GM23338 (cell line): ENCODE results near the gene SYT15. TPM values are rescaled to one million over a fixed set of nuclear protein-coding genes. Genes with fewer than 3 reads are reported as not detected.
A peak's percentile ranks its signal among the peaks of the same experiment; 100 is the strongest.

ENCODE experiments used
- ATAC-seq: fragments of 200-7000 bp; cut with Tn5 transposase; 3 replicates; pipeline ENCODE4 v1.9.1; 2020
- DNase-seq: peaks from one replicate; pipeline ENCODE4 v3.0.0-alpha.2; 2015; ENCODE audit warnings: low spot score
- H2AFZ ChIP-seq: fragments of 200-600 bp; sonication (generic); 2 replicates; pipeline ENCODE4 v1.8.0; 2016; ENCODE audit warnings: antibody characterized with exemption, mild to moderate bottlenecking, moderate library complexity
- H3F3A ChIP-seq: fragments of 200-600 bp; sonication (generic); replicated peaks from 2 replicates; pipeline ENCODE4 v1.8.0; 2017; ENCODE audit warnings: antibody characterized with exemption, mixed run types, low read depth
- H3K27ac ChIP-seq: fragments of 200-600 bp; sonication (generic); 2 replicates; pipeline ENCODE4 v1.6.1; 2016; ENCODE audit warnings: low read depth
- H3K27me3 ChIP-seq: fragments of 200-600 bp; sonication (generic); 2 replicates; pipeline ENCODE4 v1.8.0; 2016; ENCODE audit warnings: mild to moderate bottlenecking, mixed run types, moderate library complexity; ENCODE audit not compliant: insufficient read depth
- H3K36me3 ChIP-seq: fragments of 200-600 bp; sonication (generic); 2 replicates; pipeline ENCODE4 v1.8.0; 2016; ENCODE audit warnings: mild to moderate bottlenecking; ENCODE audit not compliant: insufficient read depth
- H3K4me1 ChIP-seq: fragments of 200-600 bp; sonication (generic); 2 replicates; pipeline ENCODE4 v1.8.0; 2016; ENCODE audit warnings: mild to moderate bottlenecking, moderate library complexity; ENCODE audit not compliant: insufficient read depth
- H3K4me2 ChIP-seq: fragments of 200-600 bp; sonication (generic); 2 replicates; pipeline ENCODE4 v1.7.1; 2017; ENCODE audit warnings: mixed run types
- H3K4me3 ChIP-seq: fragments of 200-600 bp; sonication (generic); 2 replicates; pipeline ENCODE4 v1.6.1; 2016; ENCODE audit warnings: mixed run types
- H3K79me2 ChIP-seq: fragments of 200-600 bp; sonication (generic); replicated peaks from 2 replicates; pipeline ENCODE4 v1.8.0; 2017; ENCODE audit warnings: mild to moderate bottlenecking; ENCODE audit not compliant: insufficient read depth
- H3K9me2 ChIP-seq: fragments of 200-600 bp; sonication (generic); 2 replicates; pipeline ENCODE4 v1.8.0; 2017; ENCODE audit not compliant: insufficient read depth
- H4K20me1 ChIP-seq: fragments of 200-600 bp; sonication (generic); replicated peaks from 2 replicates; pipeline ENCODE4 v1.8.0; 2017; ENCODE audit warnings: mild to moderate bottlenecking; ENCODE audit not compliant: insufficient read depth
- H3K27ac Mint-ChIP-seq: 2 replicates; pipeline ENCODE4 v1.8.0; 2020; ENCODE audit warnings: inconsistent platforms, mild to moderate bottlenecking, moderate library complexity, mixed read lengths
- H3K27me3 Mint-ChIP-seq: 3 replicates; pipeline ENCODE4 v1.8.0; 2022; ENCODE audit warnings: low read depth, mild to moderate bottlenecking, moderate library complexity, mixed read lengths, inconsistent platforms; ENCODE audit not compliant: insufficient read depth, poor library complexity
- H3K36me3 Mint-ChIP-seq: 3 replicates; pipeline ENCODE4 v1.8.0; 2021; ENCODE audit warnings: low read depth, mild to moderate bottlenecking, inconsistent platforms, moderate library complexity, mixed read lengths
- H3K4me1 Mint-ChIP-seq: 3 replicates; pipeline ENCODE4 v1.8.0; 2020; ENCODE audit warnings: mild to moderate bottlenecking, inconsistent platforms, mixed read lengths
- H3K4me3 Mint-ChIP-seq: 3 replicates; pipeline ENCODE4 v1.8.0; 2021; ENCODE audit warnings: moderate library complexity, mild to moderate bottlenecking, inconsistent platforms, mixed read lengths
- H3K9me3 Mint-ChIP-seq: 3 replicates; pipeline ENCODE4 v1.8.0; 2020; ENCODE audit warnings: moderate library complexity, mild to moderate bottlenecking, inconsistent platforms, mixed read lengths
- CREB1 ChIP-seq: fragments of 250-450 bp; sonication (Bioruptor Pico); IDR thresholded peaks from 2 replicates; pipeline ENCODE4 v1.5.0; 2020; ENCODE audit warnings: low read depth, mild to moderate bottlenecking, moderate library complexity
- EZH2 ChIP-seq: fragments of 200-600 bp; sonication (generic); IDR thresholded peaks from one replicate; pipeline ENCODE4 v1.8.0; 2017; ENCODE audit warnings: antibody characterized with exemption, mild to moderate bottlenecking, low read depth; ENCODE audit not compliant: unreplicated experiment
- EZH2phosphoT487 ChIP-seq: fragments of 200-600 bp; sonication (generic); IDR thresholded peaks from one replicate; pipeline ENCODE4 v1.8.1; 2018; ENCODE audit warnings: antibody characterized with exemption; ENCODE audit not compliant: unreplicated experiment
- JUNB ChIP-seq: IDR thresholded peaks from one replicate; pipeline ENCODE4 v1.6.1; 2016; ENCODE audit warnings: antibody characterized with exemption; ENCODE audit not compliant: unreplicated experiment
- NANOG ChIP-seq: IDR thresholded peaks from 2 replicates; pipeline ENCODE4 v1.6.1; 2016; ENCODE audit warnings: antibody characterized with exemption, borderline replicate concordance
- POLR2AphosphoS5 ChIP-seq: IDR thresholded peaks from 2 replicates; pipeline ENCODE4 v1.6.1; 2016; ENCODE audit warnings: antibody characterized with exemption, low read depth
- STAT1 ChIP-seq: IDR thresholded peaks from one replicate; pipeline ENCODE4 v1.6.1; 2016; ENCODE audit warnings: antibody characterized with exemption; ENCODE audit not compliant: unreplicated experiment
- ZNF114 ChIP-seq: fragments of 250-450 bp; sonication (Bioruptor Pico); IDR thresholded peaks from 2 replicates; pipeline ENCODE4 v1.5.0; 2020; ENCODE audit warnings: mild to moderate bottlenecking, moderate library complexity
- ZNF331 ChIP-seq: fragments of 250-450 bp; sonication (Bioruptor Pico); IDR thresholded peaks from 2 replicates; pipeline ENCODE4 v1.5.0; 2020; ENCODE audit warnings: low read depth, mild to moderate bottlenecking, moderate library complexity
- polyA plus RNA-seq: library from polyadenylated mRNA; unstranded; fragments of >200 nt; fragmentation: Nextera tagmentation; extraction: Ambion mirVana; gene quantifications from 2 replicates; pipeline ENCODE4 v1.2.1, GENCODE V29; 2016
- total RNA-seq: library from RNA; depleted of rRNA; stranded (reverse); fragments of >200 nt; shearing (Covaris generic); gene quantifications from 2 replicates; pipeline ENCODE4 v1.2.3, GENCODE V29; 2014
- TF ChIP-seq, protein P1 (sequence below): fragments of 250-450 bp; sonication (Bioruptor Pico); IDR thresholded peaks from 2 replicates; pipeline ENCODE4 v1.5.0; 2020; ENCODE audit warnings: mild to moderate bottlenecking, moderate library complexity
- TF ChIP-seq, protein P2 (sequence below): IDR thresholded peaks from 2 replicates; pipeline ENCODE4 v1.6.1; 2016; ENCODE audit warnings: antibody characterized with exemption
- TF ChIP-seq, protein P3 (sequence below): IDR thresholded peaks from one replicate; pipeline ENCODE4 v1.6.1; 2018; ENCODE audit warnings: antibody characterized with exemption; ENCODE audit not compliant: unreplicated experiment
- TF ChIP-seq, protein P4 (sequence below), 2 experiments: fragments of 200-600 bp in 1 of 2; sonication (generic) in 1 of 2; conservative IDR thresholded peaks; 2 replicates each; pipeline versions ENCODE4 v1.5.1 to v1.6.1; 2016 to 2017; ENCODE audit warnings: antibody characterized with exemption in 2 of 2, low read depth in 2 of 2, mild to moderate bottlenecking in 2 of 2, moderate library complexity in 1 of 2

Gene SYT15
- total and polyA plus RNA-seq, 2 experiments from 2014 or later = 1.5 TPM; not detected in 1

DNA sequence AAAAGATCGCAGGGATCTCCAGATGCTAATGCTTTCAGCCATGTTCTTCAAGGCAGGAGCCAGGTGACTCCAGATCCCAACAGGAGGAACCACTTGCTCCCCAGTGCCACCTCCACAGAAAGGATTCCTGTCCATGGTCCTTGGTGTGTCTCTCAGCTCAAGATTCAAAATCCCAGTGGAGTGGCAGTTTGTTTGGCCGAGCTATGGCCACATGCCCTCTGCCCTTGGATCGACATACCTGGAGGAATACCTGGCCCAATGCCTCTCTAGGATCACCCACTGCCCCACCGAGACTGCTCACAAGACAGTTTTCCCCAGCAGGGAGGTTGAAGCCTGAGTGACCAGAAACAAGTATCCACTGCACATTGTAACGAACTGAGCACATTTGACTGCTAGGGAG lies 18.5 kb upstream of the SYT15 start:
- Histone ChIP-seq H3K27me3 (peaks cover 16% of the 10 kb centered on the region), H4K20me1 (no peaks in the 10 kb centered on the region), H2AFZ (peak overlapping the region; percentile 56; the same call in 1 of the 2 replicates), H3K27ac (no peak overlapping the region), H3K79me2 (no peaks in the 10 kb centered on the region), H3K4me1 (peaks cover 12% of the 10 kb centered on the region), H3K4me2 (no peak overlapping the region), H3K4me3 (no peak overlapping the region), H3K9me2 (peaks cover 4% of the 10 kb centered on the region; the same call in 1 of the 2 replicates), H3F3A (0 out of 2 replicates have a peak, but pooled peaks cover 6% of the 10 kb centered on the region), H3K36me3 (no peaks in the 10 kb centered on the region; the same call in 1 of the 2 replicates)
- ATAC-seq (no peak), DNase-seq (no peak)
- peaks cover 11% of the 10 kb centered on the region for H3K27me3 Mint-ChIP-seq
- H3K9me3 Mint-ChIP-seq = peaks cover 3% of the 10 kb centered on the region; the same call in 1 of the 3 replicates
- no peak overlapping the region for H3K27ac Mint-ChIP-seq
- TF ChIP-seq EZH2 = no peak
- TF ChIP-seq, protein P1, sequence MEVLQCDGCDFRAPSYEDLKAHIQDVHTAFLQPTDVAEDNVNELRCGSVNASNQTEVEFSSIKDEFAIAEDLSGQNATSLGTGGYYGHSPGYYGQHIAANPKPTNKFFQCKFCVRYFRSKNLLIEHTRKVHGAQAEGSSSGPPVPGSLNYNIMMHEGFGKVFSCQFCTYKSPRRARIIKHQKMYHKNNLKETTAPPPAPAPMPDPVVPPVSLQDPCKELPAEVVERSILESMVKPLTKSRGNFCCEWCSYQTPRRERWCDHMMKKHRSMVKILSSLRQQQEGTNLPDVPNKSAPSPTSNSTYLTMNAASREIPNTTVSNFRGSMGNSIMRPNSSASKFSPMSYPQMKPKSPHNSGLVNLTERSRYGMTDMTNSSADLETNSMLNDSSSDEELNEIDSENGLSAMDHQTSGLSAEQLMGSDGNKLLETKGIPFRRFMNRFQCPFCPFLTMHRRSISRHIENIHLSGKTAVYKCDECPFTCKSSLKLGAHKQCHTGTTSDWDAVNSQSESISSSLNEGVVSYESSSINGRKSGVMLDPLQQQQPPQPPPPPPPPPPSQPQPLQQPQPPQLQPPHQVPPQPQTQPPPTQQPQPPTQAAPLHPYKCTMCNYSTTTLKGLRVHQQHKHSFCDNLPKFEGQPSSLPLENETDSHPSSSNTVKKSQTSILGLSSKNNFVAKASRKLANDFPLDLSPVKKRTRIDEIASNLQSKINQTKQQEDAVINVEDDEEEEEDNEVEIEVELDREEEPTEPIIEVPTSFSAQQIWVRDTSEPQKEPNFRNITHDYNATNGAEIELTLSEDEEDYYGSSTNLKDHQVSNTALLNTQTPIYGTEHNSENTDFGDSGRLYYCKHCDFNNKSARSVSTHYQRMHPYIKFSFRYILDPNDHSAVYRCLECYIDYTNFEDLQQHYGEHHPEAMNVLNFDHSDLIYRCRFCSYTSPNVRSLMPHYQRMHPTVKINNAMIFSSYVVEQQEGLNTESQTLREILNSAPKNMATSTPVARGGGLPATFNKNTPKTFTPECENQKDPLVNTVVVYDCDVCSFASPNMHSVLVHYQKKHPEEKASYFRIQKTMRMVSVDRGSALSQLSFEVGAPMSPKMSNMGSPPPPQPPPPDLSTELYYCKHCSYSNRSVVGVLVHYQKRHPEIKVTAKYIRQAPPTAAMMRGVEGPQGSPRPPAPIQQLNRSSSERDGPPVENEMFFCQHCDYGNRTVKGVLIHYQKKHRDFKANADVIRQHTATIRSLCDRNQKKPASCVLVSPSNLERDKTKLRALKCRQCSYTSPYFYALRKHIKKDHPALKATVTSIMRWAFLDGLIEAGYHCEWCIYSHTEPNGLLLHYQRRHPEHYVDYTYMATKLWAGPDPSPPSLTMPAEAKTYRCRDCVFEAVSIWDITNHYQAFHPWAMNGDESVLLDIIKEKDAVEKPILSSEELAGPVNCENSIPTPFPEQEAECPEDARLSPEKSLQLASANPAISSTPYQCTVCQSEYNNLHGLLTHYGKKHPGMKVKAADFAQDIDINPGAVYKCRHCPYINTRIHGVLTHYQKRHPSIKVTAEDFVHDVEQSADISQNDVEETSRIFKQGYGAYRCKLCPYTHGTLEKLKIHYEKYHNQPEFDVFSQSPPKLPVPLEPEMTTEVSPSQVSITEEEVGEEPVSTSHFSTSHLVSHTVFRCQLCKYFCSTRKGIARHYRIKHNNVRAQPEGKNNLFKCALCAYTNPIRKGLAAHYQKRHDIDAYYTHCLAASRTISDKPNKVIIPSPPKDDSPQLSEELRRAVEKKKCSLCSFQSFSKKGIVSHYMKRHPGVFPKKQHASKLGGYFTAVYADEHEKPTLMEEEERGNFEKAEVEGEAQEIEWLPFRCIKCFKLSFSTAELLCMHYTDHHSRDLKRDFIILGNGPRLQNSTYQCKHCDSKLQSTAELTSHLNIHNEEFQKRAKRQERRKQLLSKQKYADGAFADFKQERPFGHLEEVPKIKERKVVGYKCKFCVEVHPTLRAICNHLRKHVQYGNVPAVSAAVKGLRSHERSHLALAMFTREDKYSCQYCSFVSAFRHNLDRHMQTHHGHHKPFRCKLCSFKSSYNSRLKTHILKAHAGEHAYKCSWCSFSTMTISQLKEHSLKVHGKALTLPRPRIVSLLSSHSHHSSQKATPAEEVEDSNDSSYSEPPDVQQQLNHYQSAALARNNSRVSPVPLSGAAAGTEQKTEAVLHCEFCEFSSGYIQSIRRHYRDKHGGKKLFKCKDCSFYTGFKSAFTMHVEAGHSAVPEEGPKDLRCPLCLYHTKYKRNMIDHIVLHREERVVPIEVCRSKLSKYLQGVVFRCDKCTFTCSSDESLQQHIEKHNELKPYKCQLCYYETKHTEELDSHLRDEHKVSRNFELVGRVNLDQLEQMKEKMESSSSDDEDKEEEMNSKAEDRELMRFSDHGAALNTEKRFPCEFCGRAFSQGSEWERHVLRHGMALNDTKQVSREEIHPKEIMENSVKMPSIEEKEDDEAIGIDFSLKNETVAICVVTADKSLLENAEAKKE = no peak
- no peak for TF ChIP-seq POLR2AphosphoS5
- no peak for TF ChIP-seq CREB1 (CRISPR knock-in tag)
- no peak for TF ChIP-seq STAT1
- TF ChIP-seq JUNB = no peak
- TF ChIP-seq, protein P2, sequence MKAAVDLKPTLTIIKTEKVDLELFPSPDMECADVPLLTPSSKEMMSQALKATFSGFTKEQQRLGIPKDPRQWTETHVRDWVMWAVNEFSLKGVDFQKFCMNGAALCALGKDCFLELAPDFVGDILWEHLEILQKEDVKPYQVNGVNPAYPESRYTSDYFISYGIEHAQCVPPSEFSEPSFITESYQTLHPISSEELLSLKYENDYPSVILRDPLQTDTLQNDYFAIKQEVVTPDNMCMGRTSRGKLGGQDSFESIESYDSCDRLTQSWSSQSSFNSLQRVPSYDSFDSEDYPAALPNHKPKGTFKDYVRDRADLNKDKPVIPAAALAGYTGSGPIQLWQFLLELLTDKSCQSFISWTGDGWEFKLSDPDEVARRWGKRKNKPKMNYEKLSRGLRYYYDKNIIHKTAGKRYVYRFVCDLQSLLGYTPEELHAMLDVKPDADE = no peak
- TF ChIP-seq, protein P3, sequence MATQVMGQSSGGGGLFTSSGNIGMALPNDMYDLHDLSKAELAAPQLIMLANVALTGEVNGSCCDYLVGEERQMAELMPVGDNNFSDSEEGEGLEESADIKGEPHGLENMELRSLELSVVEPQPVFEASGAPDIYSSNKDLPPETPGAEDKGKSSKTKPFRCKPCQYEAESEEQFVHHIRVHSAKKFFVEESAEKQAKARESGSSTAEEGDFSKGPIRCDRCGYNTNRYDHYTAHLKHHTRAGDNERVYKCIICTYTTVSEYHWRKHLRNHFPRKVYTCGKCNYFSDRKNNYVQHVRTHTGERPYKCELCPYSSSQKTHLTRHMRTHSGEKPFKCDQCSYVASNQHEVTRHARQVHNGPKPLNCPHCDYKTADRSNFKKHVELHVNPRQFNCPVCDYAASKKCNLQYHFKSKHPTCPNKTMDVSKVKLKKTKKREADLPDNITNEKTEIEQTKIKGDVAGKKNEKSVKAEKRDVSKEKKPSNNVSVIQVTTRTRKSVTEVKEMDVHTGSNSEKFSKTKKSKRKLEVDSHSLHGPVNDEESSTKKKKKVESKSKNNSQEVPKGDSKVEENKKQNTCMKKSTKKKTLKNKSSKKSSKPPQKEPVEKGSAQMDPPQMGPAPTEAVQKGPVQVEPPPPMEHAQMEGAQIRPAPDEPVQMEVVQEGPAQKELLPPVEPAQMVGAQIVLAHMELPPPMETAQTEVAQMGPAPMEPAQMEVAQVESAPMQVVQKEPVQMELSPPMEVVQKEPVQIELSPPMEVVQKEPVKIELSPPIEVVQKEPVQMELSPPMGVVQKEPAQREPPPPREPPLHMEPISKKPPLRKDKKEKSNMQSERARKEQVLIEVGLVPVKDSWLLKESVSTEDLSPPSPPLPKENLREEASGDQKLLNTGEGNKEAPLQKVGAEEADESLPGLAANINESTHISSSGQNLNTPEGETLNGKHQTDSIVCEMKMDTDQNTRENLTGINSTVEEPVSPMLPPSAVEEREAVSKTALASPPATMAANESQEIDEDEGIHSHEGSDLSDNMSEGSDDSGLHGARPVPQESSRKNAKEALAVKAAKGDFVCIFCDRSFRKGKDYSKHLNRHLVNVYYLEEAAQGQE = no peak
- TF ChIP-seq, protein P4, sequence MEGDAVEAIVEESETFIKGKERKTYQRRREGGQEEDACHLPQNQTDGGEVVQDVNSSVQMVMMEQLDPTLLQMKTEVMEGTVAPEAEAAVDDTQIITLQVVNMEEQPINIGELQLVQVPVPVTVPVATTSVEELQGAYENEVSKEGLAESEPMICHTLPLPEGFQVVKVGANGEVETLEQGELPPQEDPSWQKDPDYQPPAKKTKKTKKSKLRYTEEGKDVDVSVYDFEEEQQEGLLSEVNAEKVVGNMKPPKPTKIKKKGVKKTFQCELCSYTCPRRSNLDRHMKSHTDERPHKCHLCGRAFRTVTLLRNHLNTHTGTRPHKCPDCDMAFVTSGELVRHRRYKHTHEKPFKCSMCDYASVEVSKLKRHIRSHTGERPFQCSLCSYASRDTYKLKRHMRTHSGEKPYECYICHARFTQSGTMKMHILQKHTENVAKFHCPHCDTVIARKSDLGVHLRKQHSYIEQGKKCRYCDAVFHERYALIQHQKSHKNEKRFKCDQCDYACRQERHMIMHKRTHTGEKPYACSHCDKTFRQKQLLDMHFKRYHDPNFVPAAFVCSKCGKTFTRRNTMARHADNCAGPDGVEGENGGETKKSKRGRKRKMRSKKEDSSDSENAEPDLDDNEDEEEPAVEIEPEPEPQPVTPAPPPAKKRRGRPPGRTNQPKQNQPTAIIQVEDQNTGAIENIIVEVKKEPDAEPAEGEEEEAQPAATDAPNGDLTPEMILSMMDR (conservative IDR thresholded peaks at IDR 0.05; ENCODE audit: low read depth in 2 of 2) = no peak
- no peak for TF ChIP-seq NANOG
- TF ChIP-seq ZNF331 (CRISPR knock-in tag) = no peak
- no peak for TF ChIP-seq EZH2phosphoT487
- TF ChIP-seq ZNF114 (CRISPR knock-in tag) = no peak
- peaks cover 4% of the 10 kb centered on the region; the same call in 2 of the 3 replicates for H3K4me1 Mint-ChIP-seq
- H3K4me3 Mint-ChIP-seq = no peak overlapping the region
- no peaks in the 10 kb centered on the region for H3K36me3 Mint-ChIP-seq
